Measurements from ENCODE around the gene ATAD3B. TPM values are rescaled to one million over a fixed set of nuclear protein-coding genes. Genes with fewer than 3 reads are reported as not detected.
"Not testable (repeated sequence)": the region's sequence is repeated elsewhere in the genome, so short reads cannot be mapped to it uniquely, and the experiment has no call there.

ATAD3B gene
- total and polyA plus RNA-seq, 7 experiments from 2014 or later, result 4.5 to 53.8 (median 45.5) TPM

GRCh38 chr1:1533894-1534291 lies 62.3 kb downstream of the ATAD3B start:
- intact Hi-C loops (cut with micrococcal nuclease); H3K9me3 ChIP-seq (ENCODE audit: control insufficient read depth in 2 of 3, low read length in 3 of 3); POLR2A ChIA-PET; ATAC-seq; H3K27ac ChIP-seq (ENCODE audit: low read depth, low read length); H3K4me1 Mint-ChIP-seq; H3K4me3 Mint-ChIP-seq; H3K36me3 ChIP-seq (ENCODE audit: control insufficient read depth in 2 of 3, insufficient read depth in 3 of 3, low read length in 3 of 3); H3K27ac Mint-ChIP-seq; H3K27me3 Mint-ChIP-seq; H3K4me1 ChIP-seq (ENCODE audit: control insufficient read depth in 2 of 2, insufficient read depth in 2 of 2, low read length in 2 of 2); H3K27me3 ChIP-seq (ENCODE audit: control insufficient read depth in 2 of 2, insufficient read depth in 2 of 2, low read length in 2 of 2); H3K4me3 ChIP-seq (ENCODE audit: low read length); DNase-seq; CTCF ChIA-PET: not testable (repeated sequence)
- Mint-ChIP-seq H3K9me3 (peaks cover 0 to 11% (median 6%) of the 10 kb centered on the region in 11 donors), H3K36me3 (peaks cover 0 to 20% (median 6%) of the 10 kb centered on the region in 5 donors)

DNA sequence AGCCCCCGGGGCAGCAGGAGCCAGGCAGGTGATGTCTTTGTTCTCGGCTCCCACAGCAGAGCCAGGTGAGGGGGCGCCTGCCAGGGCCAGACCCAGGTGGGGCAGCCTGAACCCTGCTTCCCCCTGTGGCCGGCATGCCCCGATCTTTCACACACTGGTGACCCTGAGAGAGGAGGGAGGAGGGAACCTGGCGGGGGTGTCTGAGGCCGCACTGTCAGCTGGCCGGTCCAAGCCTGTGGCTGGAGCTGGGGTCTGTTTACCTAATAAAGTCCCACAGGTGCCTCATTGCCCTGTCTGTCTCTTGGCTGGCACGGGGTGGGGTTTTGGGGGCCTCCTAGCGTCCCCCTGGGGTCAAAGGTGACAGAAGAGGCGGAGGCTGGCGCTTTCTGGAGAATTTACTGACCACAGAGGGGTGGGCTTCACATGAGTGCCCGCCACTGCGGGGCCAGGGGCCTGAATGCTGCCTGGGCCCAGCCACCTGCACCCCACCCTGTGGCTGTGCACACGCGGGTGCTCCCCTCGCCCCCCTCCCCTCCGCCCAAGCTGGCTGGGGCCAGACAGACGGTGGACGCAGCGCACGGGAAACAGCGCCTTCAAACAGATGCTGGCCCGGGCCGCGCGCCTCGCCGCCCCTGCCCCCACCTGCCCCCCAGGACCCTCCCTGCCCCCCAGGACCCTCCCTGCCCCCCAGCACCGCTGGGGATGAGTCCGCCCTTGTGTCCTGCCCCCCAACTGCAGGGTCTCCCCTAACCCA lies 63.0 kb downstream of the ATAD3B start:
- Mint-ChIP-seq H3K9me3 (peaks cover 0 to 11% (median 6%) of the 10 kb centered on the region in 11 donors), H3K27ac (no peak overlapping the region), H3K36me3 (peaks cover 0 to 20% (median 6%) of the 10 kb centered on the region in 5 donors), H3K27me3 (peaks cover 0 to 1% (median 0%) of the 10 kb centered on the region in 5 donors), H3K4me3 (no peak overlapping the region), H3K4me1 (peaks cover 0 to 4% (median 0%) of the 10 kb centered on the region in 7 donors)
- no peaks in the 10 kb centered on the region for H3K27me3 ChIP-seq (ENCODE audit: control insufficient read depth in 2 of 2, insufficient read depth in 2 of 2, low read length in 2 of 2)
- DNase-seq (no peak), ATAC-seq (no peak)
- H3K4me3 ChIP-seq (ENCODE audit: low read length), result no peak overlapping the region
- POLR2A ChIA-PET, result no interaction called here
- no peaks in the 10 kb centered on the region for H3K9me3 ChIP-seq (ENCODE audit: control insufficient read depth in 2 of 3, low read length in 3 of 3)
- intact Hi-C loops (cut with micrococcal nuclease), result no loop called here
- H3K36me3 ChIP-seq (ENCODE audit: control insufficient read depth in 2 of 3, insufficient read depth in 3 of 3, low read length in 3 of 3), result peaks cover 0 to 7% (median 0%) of the 10 kb centered on the region in 3 experiments
- CTCF ChIA-PET, result no interaction called here
- no peaks in the 10 kb centered on the region for H3K4me1 ChIP-seq (ENCODE audit: control insufficient read depth in 2 of 2, insufficient read depth in 2 of 2, low read length in 2 of 2)
- H3K27ac ChIP-seq (ENCODE audit: low read depth, low read length), result no peak overlapping the region

DNA sequence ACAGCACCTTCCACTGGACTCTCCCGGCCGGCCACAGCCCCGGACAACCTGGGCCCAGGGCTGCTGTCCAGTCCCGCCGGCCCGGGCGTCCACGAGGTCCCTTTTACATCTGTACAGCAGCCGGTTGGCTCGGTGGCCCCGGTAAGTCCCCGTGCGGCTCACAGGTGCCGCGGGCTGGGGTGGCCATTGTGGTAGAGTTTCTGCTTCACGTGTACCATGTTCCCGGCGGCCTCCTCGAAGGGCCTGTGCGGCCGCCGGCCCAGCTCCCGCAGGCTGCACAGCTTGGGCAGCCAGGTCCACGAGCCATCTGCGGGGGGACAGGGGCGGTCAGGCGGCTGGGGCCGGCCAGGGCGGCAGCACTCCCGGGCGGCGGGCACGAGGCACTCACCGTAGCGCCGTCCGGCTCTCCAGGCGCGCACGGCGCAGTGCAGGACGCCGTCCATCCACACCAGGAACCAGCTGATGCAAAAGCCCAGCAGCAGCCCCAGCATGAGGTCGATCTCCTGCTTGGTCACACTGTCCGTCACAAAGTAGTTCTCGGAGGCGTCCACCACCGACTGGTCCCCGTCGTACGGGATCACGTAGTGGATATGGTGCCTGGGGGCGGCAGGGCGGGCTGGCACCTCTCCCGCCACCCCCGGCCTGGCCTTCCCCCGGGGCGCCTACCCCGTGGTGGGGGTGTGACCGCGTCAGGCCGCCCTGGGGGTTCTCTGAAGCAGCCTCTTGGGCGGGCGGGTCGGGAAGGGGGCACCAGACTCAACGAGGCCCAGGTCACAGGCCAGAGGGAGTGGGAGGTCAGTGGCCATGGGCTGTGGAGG lies 63.8 kb downstream of the ATAD3B start:
- no peak overlapping the region for H3K27ac Mint-ChIP-seq
- H3K4me3 Mint-ChIP-seq, result no peak overlapping the region
- CTCF ChIA-PET, result no interaction called here
- H3K4me1 Mint-ChIP-seq, result peaks cover 0 to 4% (median 0%) of the 10 kb centered on the region in 7 donors
- intact Hi-C loops (cut with micrococcal nuclease), result no loop called here
- no peak overlapping the region for H3K27ac ChIP-seq (ENCODE audit: low read depth, low read length)
- peaks cover 0 to 11% (median 6%) of the 10 kb centered on the region in 11 donors for H3K9me3 Mint-ChIP-seq
- peaks cover 0 to 2% (median 0%) of the 10 kb centered on the region in 5 donors for H3K27me3 Mint-ChIP-seq
- H3K27me3 ChIP-seq (ENCODE audit: control insufficient read depth in 2 of 2, insufficient read depth in 2 of 2, low read length in 2 of 2), result no peaks in the 10 kb centered on the region
- H3K4me3 ChIP-seq (ENCODE audit: low read length), result no peak overlapping the region
- H3K36me3 ChIP-seq (ENCODE audit: control insufficient read depth in 2 of 3, insufficient read depth in 3 of 3, low read length in 3 of 3), result no peaks in the 10 kb centered on the region
- H3K36me3 Mint-ChIP-seq, result peaks cover 0 to 13% (median 6%) of the 10 kb centered on the region in 5 donors
- DNase-seq (no peak), ATAC-seq (no peak)
- POLR2A ChIA-PET, result no interaction called here
- no peaks in the 10 kb centered on the region for H3K4me1 ChIP-seq (ENCODE audit: control insufficient read depth in 2 of 2, insufficient read depth in 2 of 2, low read length in 2 of 2)
- no peaks in the 10 kb centered on the region for H3K9me3 ChIP-seq (ENCODE audit: control insufficient read depth in 2 of 3, low read length in 3 of 3)

GRCh38 chr1:1536019-1536937 lies 64.7 kb downstream of the ATAD3B start:
- no peak for DNase-seq
- Histone ChIP-seq H3K27me3 (ENCODE audit: control insufficient read depth in 2 of 2, insufficient read depth in 2 of 2, low read length in 2 of 2) (no peaks in the 10 kb centered on the region), H3K4me1 (ENCODE audit: control insufficient read depth in 2 of 2, insufficient read depth in 2 of 2, low read length in 2 of 2) (no peaks in the 10 kb centered on the region), H3K36me3 (ENCODE audit: control insufficient read depth in 2 of 3, insufficient read depth in 3 of 3, low read length in 3 of 3) (peaks cover 0 to 2% (median 0%) of the 10 kb centered on the region in 3 experiments), H3K9me3 (ENCODE audit: control insufficient read depth in 2 of 3, low read length in 3 of 3) (no peaks in the 10 kb centered on the region), H3K27ac (ENCODE audit: low read depth, low read length) (no peak overlapping the region), H3K4me3 (ENCODE audit: low read length) (no peak overlapping the region)
- H3K4me1 Mint-ChIP-seq, result peaks cover 0 to 4% (median 0%) of the 10 kb centered on the region in 7 donors
- ChIA-PET POLR2A (no interaction called here), CTCF (no interaction called here)
- H3K4me3 Mint-ChIP-seq, result no peak overlapping the region
- peaks cover 0 to 7% (median 4%) of the 10 kb centered on the region in 11 donors for H3K9me3 Mint-ChIP-seq
- intact Hi-C loops (cut with micrococcal nuclease), result no loop called here
- H3K36me3 Mint-ChIP-seq, result peaks cover 0 to 8% (median 6%) of the 10 kb centered on the region in 5 donors
- H3K27me3 Mint-ChIP-seq, result peaks cover 0 to 2% (median 0%) of the 10 kb centered on the region in 5 donors
- peak overlapping the region in 1 of 9 donors; percentile 59 for H3K27ac Mint-ChIP-seq
- ATAC-seq, result no peak

GRCh38 chr1:1536938-1537546 lies 65.5 kb downstream of the ATAD3B start:
- ATAC-seq (no peak), DNase-seq (no peak)
- CTCF ChIA-PET, result no interaction called here
- POLR2A ChIA-PET, result no interaction called here
- Histone ChIP-seq H3K9me3 (ENCODE audit: control insufficient read depth in 2 of 3, low read length in 3 of 3) (no peaks in the 10 kb centered on the region), H3K27me3 (ENCODE audit: control insufficient read depth in 2 of 2, insufficient read depth in 2 of 2, low read length in 2 of 2) (no peaks in the 10 kb centered on the region), H3K4me1 (ENCODE audit: control insufficient read depth in 2 of 2, insufficient read depth in 2 of 2, low read length in 2 of 2) (no peaks in the 10 kb centered on the region), H3K36me3 (ENCODE audit: control insufficient read depth in 2 of 3, insufficient read depth in 3 of 3, low read length in 3 of 3) (peaks cover 0 to 10% (median 0%) of the 10 kb centered on the region in 3 experiments), H3K4me3 (ENCODE audit: low read length) (no peak overlapping the region), H3K27ac (ENCODE audit: low read depth, low read length) (no peak overlapping the region)
- Mint-ChIP-seq H3K4me3 (no peak overlapping the region), H3K27ac (peak overlapping the region in 1 of 9 donors; percentile 59), H3K36me3 (peaks cover 0 to 8% (median 3%) of the 10 kb centered on the region in 5 donors), H3K9me3 (peaks cover 0 to 3% (median 1%) of the 10 kb centered on the region in 11 donors), H3K4me1 (peaks cover 0 to 11% (median 0%) of the 10 kb centered on the region in 7 donors), H3K27me3 (peaks cover 0 to 4% (median 0%) of the 10 kb centered on the region in 5 donors)
- intact Hi-C loops (cut with micrococcal nuclease), result no loop called here
